GM12873 (cell line): ENCODE measurements around the gene FGF14.
A peak's percentile ranks its signal among the peaks of the same experiment; 100 is the strongest.

Source experiments
- CTCF ChIP-seq: IDR thresholded peaks from 2 replicates; pipeline ENCODE4 v1.5.1; 2012; ENCODE audit warnings: low read depth, mild to moderate bottlenecking, moderate library complexity, low read length, control low read depth; ENCODE audit not compliant: insufficient read depth; ENCODE audit errors: missing control alignments

The FGF14 gene

GRCh38 chr13:101798437-101798836, 603.4 kb downstream of the FGF14 start:
- TF ChIP-seq CTCF, result no peak

GRCh38 chr13:101795460-101795859, 606.4 kb downstream of the FGF14 start:
- no peak for TF ChIP-seq CTCF

- TF ChIP-seq CTCF, result no peak
These were observed 606.8 kb downstream of the FGF14 start for GRCh38 chr13:101795025-101795424.

- no peak for TF ChIP-seq CTCF
These were observed 609.7 kb downstream of the FGF14 start for GRCh38 chr13:101792189-101792588.

- TF ChIP-seq CTCF, result peak; percentile 36
These were observed 616.0 kb downstream of the FGF14 start for GRCh38 chr13:101785858-101786257.

- no peak for TF ChIP-seq CTCF
These were observed 617.5 kb downstream of the FGF14 start for GRCh38 chr13:101784313-101784712.

GRCh38 chr13:101783554-101783953, 618.3 kb downstream of the FGF14 start:
- TF ChIP-seq CTCF, result no peak
